Stimulated activated CD4-positive, alpha-beta T cell treated with anti-CD3 and anti-CD28 coated beads, Interleukin-2, amount 100 ng/mL, for 48 hours (primary cell): ENCODE results near the gene CCDC138.

Source experiments
- DNase-seq, 2 donors: peaks; one replicate each; pipeline ENCODE4 v3.0.0-alpha.2; 2020

CCDC138 gene

GRCh38 chr2:108825736-108826135, 39.2 kb downstream of the CCDC138 start:
- no peak for DNase-seq

GRCh38 chr2:108829578-108830310, 43.2 kb downstream of the CCDC138 start:
- DNase-seq = no peak

GRCh38 chr2:108833219-108833618, 46.6 kb downstream of the CCDC138 start:
- DNase-seq = no peak

- DNase-seq = no peak
Measured at GRCh38 chr2:108834620-108835019, 48.0 kb downstream of the CCDC138 start.

- no peak for DNase-seq
Measured at GRCh38 chr2:108835040-108835439, 48.5 kb downstream of the CCDC138 start.

GRCh38 chr2:108837198-108837597, 50.6 kb downstream of the CCDC138 start:
- no peak for DNase-seq

- DNase-seq = no peak
Measured at GRCh38 chr2:108841506-108841905, 54.9 kb downstream of the CCDC138 start.

- no peak for DNase-seq
Measured at GRCh38 chr2:108845923-108846322, 59.4 kb downstream of the CCDC138 start.

- no peak for DNase-seq
Measured at GRCh38 chr2:108847000-108847399, 60.4 kb downstream of the CCDC138 start.

GRCh38 chr2:108852375-108852774, 65.8 kb downstream of the CCDC138 start:
- no peak for DNase-seq

GRCh38 chr2:108853421-108853820, 66.8 kb downstream of the CCDC138 start:
- DNase-seq = no peak

GRCh38 chr2:108854484-108854883, 67.9 kb downstream of the CCDC138 start:
- no peak for DNase-seq

- DNase-seq = no peak
Measured at GRCh38 chr2:108855194-108855593, 68.6 kb downstream of the CCDC138 start.

GRCh38 chr2:108858894-108859293, 72.3 kb downstream of the CCDC138 start:
- no peak for DNase-seq

GRCh38 chr2:108866041-108866440, 79.5 kb downstream of the CCDC138 start:
- DNase-seq = no peak

GRCh38 chr2:108868911-108869310, 82.3 kb downstream of the CCDC138 start:
- no peak for DNase-seq

GRCh38 chr2:108869542-108869941, 83.0 kb downstream of the CCDC138 start:
- no peak for DNase-seq

GRCh38 chr2:108870069-108870644, 83.6 kb downstream of the CCDC138 start:
- DNase-seq = no peak

- DNase-seq = no peak
Measured at GRCh38 chr2:108877506-108877905, 90.9 kb downstream of the CCDC138 start.

- no peak for DNase-seq
Measured at GRCh38 chr2:108878276-108878675, 91.7 kb downstream of the CCDC138 start.

- DNase-seq = no peak
Measured at GRCh38 chr2:108884619-108885018, 98.0 kb downstream of the CCDC138 start.

- no peak for DNase-seq
Measured at GRCh38 chr2:108889907-108890306, 103.3 kb downstream of the CCDC138 start.

- no peak for DNase-seq
Measured at GRCh38 chr2:108893277-108893676, 106.7 kb downstream of the CCDC138 start.

GRCh38 chr2:108894766-108895165, 108.2 kb downstream of the CCDC138 start:
- no peak for DNase-seq

- DNase-seq = no peak
Measured at GRCh38 chr2:108895188-108895587, 108.6 kb downstream of the CCDC138 start.
